Ramos (cell line): ENCODE data around the gene CHD6.

ENCODE experiments used
- in situ Hi-C: fragments of 300-500 bp; cut with MboI; formaldehyde crosslinking; loops from one replicate; pipeline ENCODE4 v1.14.3; 2022; ENCODE audit warnings: low sequenced_read_pairs; ENCODE audit not compliant: unreplicated experiment

Gene CHD6

GRCh38 chr20:41617902-41618806 is at the start of gene CHD6:
Gene CHD6, minus strand, starts transcription at chr20:41618377. Its CDS starts 67,040 bp downstream, at chr20:41551337.
- in situ Hi-C loops = no loop called here

GRCh38 chr20:41664584-41664983 is 46.4 kb upstream of the CHD6 start:
- in situ Hi-C loops = no loop called here

- in situ Hi-C loops = no loop called here
Measured at GRCh38 chr20:41657655-41658054, 39.5 kb upstream of the CHD6 start.

GRCh38 chr20:41655962-41656618 is 37.9 kb upstream of the CHD6 start:
- in situ Hi-C loops = no loop called here

- in situ Hi-C loops = no loop called here
Measured at GRCh38 chr20:41654884-41655283, 36.7 kb upstream of the CHD6 start.

GRCh38 chr20:41654292-41654691 is 36.1 kb upstream of the CHD6 start:
- in situ Hi-C loops = no loop called here

- in situ Hi-C loops = no loop called here
Measured at GRCh38 chr20:41650231-41650948, 32.2 kb upstream of the CHD6 start.

GRCh38 chr20:41649489-41649888 is 31.3 kb upstream of the CHD6 start:
- in situ Hi-C loops = no loop called here

GRCh38 chr20:41645372-41645771 is 27.2 kb upstream of the CHD6 start:
- in situ Hi-C loops = no loop called here

- in situ Hi-C loops = no loop called here
Measured at GRCh38 chr20:41643504-41643938, 25.3 kb upstream of the CHD6 start.

GRCh38 chr20:41639630-41640029 is 21.5 kb upstream of the CHD6 start:
- in situ Hi-C loops = no loop called here

- in situ Hi-C loops = no loop called here
Measured at GRCh38 chr20:41638456-41638855, 20.3 kb upstream of the CHD6 start.

- in situ Hi-C loops = no loop called here
Measured at GRCh38 chr20:41635158-41635557, 17.0 kb upstream of the CHD6 start.

- in situ Hi-C loops = no loop called here
Measured at GRCh38 chr20:41632896-41633295, 14.7 kb upstream of the CHD6 start.

GRCh38 chr20:41631826-41632225 is 13.6 kb upstream of the CHD6 start:
- in situ Hi-C loops = no loop called here

GRCh38 chr20:41630846-41631245 is 12.7 kb upstream of the CHD6 start:
- in situ Hi-C loops = no loop called here

- in situ Hi-C loops = no loop called here
Measured at GRCh38 chr20:41627611-41628244, 9.6 kb upstream of the CHD6 start.

- in situ Hi-C loops = no loop called here
Measured at GRCh38 chr20:41627001-41627495, 8.9 kb upstream of the CHD6 start.

- in situ Hi-C loops = no loop called here
Measured at GRCh38 chr20:41623625-41624375, 5.6 kb upstream of the CHD6 start.

GRCh38 chr20:41622584-41622983 is 4.4 kb upstream of the CHD6 start:
- in situ Hi-C loops = no loop called here
